ENCODE results near the gene CCDC78. TPM values are rescaled to one million over a fixed set of nuclear protein-coding genes. Genes with fewer than 3 reads are reported as not detected.

The CCDC78 gene
- total RNA-seq, 6 experiments from 2014 or later = 0.31 TPM; not detected in 5

DNA sequence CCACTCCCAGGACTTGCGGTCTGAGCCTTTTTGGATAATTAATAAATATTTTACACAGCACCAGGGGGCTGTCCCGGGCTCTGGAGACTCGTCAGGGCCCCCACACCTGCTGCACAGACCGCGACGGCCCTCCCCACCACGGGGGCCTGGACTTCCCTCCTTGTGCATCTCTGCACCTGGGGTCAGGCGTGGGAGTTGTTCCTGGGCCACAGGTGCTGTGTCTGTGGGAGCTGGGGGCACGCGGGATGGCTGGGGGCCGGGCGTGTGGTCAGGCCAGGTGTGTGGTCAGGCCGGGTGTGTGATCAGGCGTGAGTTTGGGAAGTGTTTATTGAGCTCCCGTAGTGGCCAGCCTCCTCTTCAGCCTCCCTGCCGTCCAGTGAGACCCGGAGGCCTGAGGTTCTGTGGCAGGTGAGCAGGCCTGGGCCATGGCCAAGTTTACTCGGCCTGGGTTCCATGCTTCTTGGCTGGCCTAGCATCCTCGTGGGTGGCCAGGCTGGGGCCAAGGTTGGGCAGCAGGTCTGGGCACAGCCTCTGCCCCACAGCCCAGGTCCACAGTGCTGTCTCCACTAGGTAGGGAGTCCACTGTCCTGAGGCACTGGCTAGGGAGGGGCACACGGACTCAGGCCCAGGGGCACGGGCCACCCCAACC is 47.9 kb downstream of the CCDC78 start:
- Histone ChIP-seq H3K36me3 (peaks cover 0 to 18% (median 7%) of the 10 kb centered on the region in 4 donors), H3K4me3 (no peak overlapping the region), H3K27me3 (no peaks in the 10 kb centered on the region), H3K4me1 (peaks cover 0 to 30% (median 11%) of the 10 kb centered on the region in 4 donors), H3K27ac (peak overlapping the region in 1 of 3 donors; percentile 18), H3K9me3 (no peaks in the 10 kb centered on the region)
- intact Hi-C loops (cut with DNase I) = no loop called here
- no CpG with 5 or more reads among the region's 21 CpGs for WGBS (ENCODE audit: insufficient coverage, low coverage, low lambda C conversion rate, missing lambda C conversion rate)
- DNase-seq = peak in 1 of 3 donors; percentile 72
- TF ChIP-seq, protein P1, sequence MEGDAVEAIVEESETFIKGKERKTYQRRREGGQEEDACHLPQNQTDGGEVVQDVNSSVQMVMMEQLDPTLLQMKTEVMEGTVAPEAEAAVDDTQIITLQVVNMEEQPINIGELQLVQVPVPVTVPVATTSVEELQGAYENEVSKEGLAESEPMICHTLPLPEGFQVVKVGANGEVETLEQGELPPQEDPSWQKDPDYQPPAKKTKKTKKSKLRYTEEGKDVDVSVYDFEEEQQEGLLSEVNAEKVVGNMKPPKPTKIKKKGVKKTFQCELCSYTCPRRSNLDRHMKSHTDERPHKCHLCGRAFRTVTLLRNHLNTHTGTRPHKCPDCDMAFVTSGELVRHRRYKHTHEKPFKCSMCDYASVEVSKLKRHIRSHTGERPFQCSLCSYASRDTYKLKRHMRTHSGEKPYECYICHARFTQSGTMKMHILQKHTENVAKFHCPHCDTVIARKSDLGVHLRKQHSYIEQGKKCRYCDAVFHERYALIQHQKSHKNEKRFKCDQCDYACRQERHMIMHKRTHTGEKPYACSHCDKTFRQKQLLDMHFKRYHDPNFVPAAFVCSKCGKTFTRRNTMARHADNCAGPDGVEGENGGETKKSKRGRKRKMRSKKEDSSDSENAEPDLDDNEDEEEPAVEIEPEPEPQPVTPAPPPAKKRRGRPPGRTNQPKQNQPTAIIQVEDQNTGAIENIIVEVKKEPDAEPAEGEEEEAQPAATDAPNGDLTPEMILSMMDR (IDR thresholded peaks at IDR 0.05) = no peak
- TF ChIP-seq POLR2A (IDR thresholded peaks at IDR 0.05) = no peak
- ATAC-seq = no peak

DNA sequence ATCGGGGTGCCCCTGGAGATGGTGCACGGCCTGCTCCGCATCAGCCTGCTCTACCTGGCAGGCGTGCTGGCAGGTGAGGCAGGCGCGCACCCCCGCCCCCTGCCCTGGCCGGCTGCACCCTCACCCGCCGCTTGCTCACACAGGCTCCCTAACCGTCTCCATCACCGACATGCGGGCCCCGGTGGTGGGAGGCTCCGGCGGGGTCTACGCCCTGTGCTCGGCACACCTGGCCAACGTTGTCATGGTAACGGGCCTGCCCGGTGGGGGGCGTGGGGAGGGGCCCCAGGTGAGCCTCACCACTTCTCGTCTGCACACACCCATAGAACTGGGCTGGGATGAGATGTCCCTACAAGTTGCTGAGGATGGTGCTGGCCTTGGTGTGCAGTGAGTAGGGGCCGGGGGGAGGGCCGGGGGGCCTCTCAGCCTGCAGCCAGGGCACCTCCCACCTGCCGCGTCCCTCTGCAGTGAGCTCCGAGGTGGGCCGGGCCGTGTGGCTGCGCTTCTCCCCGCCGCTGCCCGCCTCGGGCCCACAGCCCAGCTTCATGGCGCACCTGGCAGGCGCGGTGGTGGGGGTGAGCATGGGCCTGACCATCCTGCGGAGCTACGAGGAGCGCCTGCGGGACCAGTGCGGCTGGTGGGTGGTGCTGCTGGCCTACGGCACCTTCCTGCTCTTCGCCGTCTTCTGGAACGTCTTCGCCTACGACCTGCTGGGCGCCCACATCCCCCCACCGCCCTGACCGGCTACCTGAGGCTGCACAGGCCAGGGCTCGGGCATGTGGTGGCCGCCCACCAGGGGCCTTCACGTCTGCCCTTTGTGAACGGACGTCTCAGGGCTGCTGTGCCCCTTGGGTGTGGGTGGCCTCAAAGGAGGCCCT is 48.7 kb downstream of the CCDC78 start:
- ATAC-seq = no peak
- H3K4me1 ChIP-seq = peaks cover 0 to 23% (median 10%) of the 10 kb centered on the region in 4 donors
- no peak for DNase-seq

DNA sequence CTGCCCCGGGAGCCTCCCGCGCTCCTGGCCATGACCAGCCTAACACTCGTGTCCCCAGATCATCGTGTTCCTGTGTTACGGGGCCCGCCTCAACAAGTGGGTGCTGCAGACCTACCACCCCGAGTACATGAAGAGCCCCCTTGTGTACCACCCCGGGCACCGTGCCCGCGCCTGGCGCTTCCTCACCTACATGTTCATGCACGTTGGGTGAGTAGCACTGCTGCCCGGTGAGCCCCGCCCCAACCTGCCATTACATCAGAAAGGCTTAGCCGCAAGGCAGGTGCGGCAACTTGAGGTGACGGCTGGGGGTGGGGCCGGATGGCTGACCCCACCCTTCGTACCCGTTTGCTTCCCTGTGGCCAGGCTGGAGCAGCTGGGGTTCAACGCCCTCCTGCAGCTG is 49.3 kb downstream of the CCDC78 start:
- DNase-seq = no peak
- no peak for ATAC-seq
- no CpG with 5 or more reads among the region's 23 CpGs for WGBS (ENCODE audit: insufficient coverage, low coverage, low lambda C conversion rate, missing lambda C conversion rate)
- Histone ChIP-seq H3K4me3 (no peak overlapping the region), H3K4me1 (peaks cover 0 to 17% (median 7%) of the 10 kb centered on the region in 4 donors), H3K27ac (no peak overlapping the region), H3K36me3 (peaks cover 0 to 21% (median 8%) of the 10 kb centered on the region in 4 donors), H3K9me3 (no peaks in the 10 kb centered on the region), H3K27me3 (no peaks in the 10 kb centered on the region)
- no peak for TF ChIP-seq POLR2A (IDR thresholded peaks at IDR 0.05)
- TF ChIP-seq, protein P1 (IDR thresholded peaks at IDR 0.05) = no peak
- intact Hi-C loops (cut with DNase I) = no loop called here

More for the DNA sequence above, 48.7 kb downstream of the CCDC78 start:
- no peak overlapping the region for H3K27ac ChIP-seq
- intact Hi-C loops (cut with DNase I) = no loop called here
- no peak overlapping the region for H3K4me3 ChIP-seq
- no peak for TF ChIP-seq POLR2A (IDR thresholded peaks at IDR 0.05)
- TF ChIP-seq, protein P1 (IDR thresholded peaks at IDR 0.05) = no peak
- H3K36me3 ChIP-seq = peaks cover 0 to 21% (median 7%) of the 10 kb centered on the region in 4 donors
- no peaks in the 10 kb centered on the region for H3K9me3 ChIP-seq
- no peaks in the 10 kb centered on the region for H3K27me3 ChIP-seq
- 62% methylated on average over 8 of the region's 57 CpGs for WGBS (ENCODE audit: insufficient coverage, low coverage, low lambda C conversion rate, missing lambda C conversion rate)

DNA sequence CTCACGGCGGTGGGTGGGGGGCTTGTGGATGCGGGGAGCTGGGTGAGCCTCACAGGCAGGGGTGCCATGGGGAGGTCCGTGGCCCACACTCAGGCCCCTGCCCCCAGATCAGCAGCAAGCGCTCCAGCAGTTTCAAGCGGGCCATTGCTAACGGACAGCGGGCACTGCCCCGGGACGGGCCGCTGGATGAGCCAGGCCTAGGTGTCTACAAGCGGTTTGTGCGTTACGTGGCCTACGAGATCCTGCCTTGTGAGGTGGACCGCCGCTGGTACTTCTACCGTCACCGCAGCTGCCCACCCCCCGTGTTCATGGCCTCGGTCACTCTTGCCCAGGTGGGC is 49.7 kb downstream of the CCDC78 start:
- TF ChIP-seq, protein P1 (IDR thresholded peaks at IDR 0.05) = no peak
- no peak for TF ChIP-seq POLR2A (IDR thresholded peaks at IDR 0.05)
- H3K36me3 ChIP-seq = peaks cover 0 to 22% (median 8%) of the 10 kb centered on the region in 4 donors
- no peaks in the 10 kb centered on the region for H3K9me3 ChIP-seq
- H3K27me3 ChIP-seq = no peaks in the 10 kb centered on the region
- intact Hi-C loops (cut with DNase I) = no loop called here
- no peak overlapping the region for H3K27ac ChIP-seq
- WGBS (ENCODE audit: insufficient coverage, low coverage, low lambda C conversion rate, missing lambda C conversion rate) = no CpG with 5 or more reads among the region's 21 CpGs
- DNase-seq (no peak), ATAC-seq (no peak)
- H3K4me1 ChIP-seq = peaks cover 0 to 13% (median 5%) of the 10 kb centered on the region in 4 donors
- H3K4me3 ChIP-seq = no peak overlapping the region
